GM18502 (cell line): Measurements from ENCODE around the gene SNAPC2.
A peak's percentile ranks its signal among the peaks of the same experiment; 100 is the strongest.
"Not testable (repeated sequence)": the region's sequence is repeated elsewhere in the genome, so short reads cannot be mapped to it uniquely, and the experiment has no call there.

Experiments used
- ATAC-seq: cut with Tn5 transposase; IDR thresholded peaks from one replicate; pipeline ENCODE4 v1.9.1; 2021; ENCODE audit warnings: mild to moderate bottlenecking; ENCODE audit not compliant: unreplicated experiment, poor library complexity

Gene SNAPC2

GRCh38 chr19:7918615-7919421 is 1.3 kb upstream of the SNAPC2 start:
- ATAC-seq, result no peak

GRCh38 chr19:7920519-7921301 is 572 bp downstream of the SNAPC2 start:
- ATAC-seq, result peak; percentile 40

GRCh38 chr19:7921302-7921966 is 1.3 kb downstream of the SNAPC2 start:
- no peak for ATAC-seq

- ATAC-seq, result no peak
Observed at GRCh38 chr19:7921967-7922835, 2.1 kb downstream of the SNAPC2 start.

- no peak for ATAC-seq
Observed at GRCh38 chr19:7922836-7923195, 2.7 kb downstream of the SNAPC2 start.

- no peak for ATAC-seq
Observed at GRCh38 chr19:7923295-7924191, 3.4 kb downstream of the SNAPC2 start.

GRCh38 chr19:7924241-7924640 is 4.1 kb downstream of the SNAPC2 start:
- ATAC-seq, result no peak

GRCh38 chr19:7924651-7925170 is 4.6 kb downstream of the SNAPC2 start:
- no peak for ATAC-seq

- no peak for ATAC-seq
Observed at GRCh38 chr19:7925171-7925851, 5.2 kb downstream of the SNAPC2 start.

GRCh38 chr19:7926021-7926726 is 6.0 kb downstream of the SNAPC2 start, which contains the start of gene CTXN1:
CTXN1 (minus strand) TSS chr19:7926135; CDS start chr19:7925538, 597 bp downstream.
- ATAC-seq, result no peak

- no peak for ATAC-seq
Observed at GRCh38 chr19:7926727-7927604, 6.8 kb downstream of the SNAPC2 start.

GRCh38 chr19:7927605-7928333 is 7.6 kb downstream of the SNAPC2 start:
- no peak for ATAC-seq

- ATAC-seq, result no peak
Observed at GRCh38 chr19:7928334-7928706, 8.2 kb downstream of the SNAPC2 start.

GRCh38 chr19:7928741-7929701 is 8.9 kb downstream of the SNAPC2 start:
- ATAC-seq, result no peak

GRCh38 chr19:7930030-7930429 is 9.9 kb downstream of the SNAPC2 start:
- not testable (repeated sequence) for ATAC-seq
